Measurements from ENCODE around the gene MCUB. TPM values are rescaled to one million over a fixed set of nuclear protein-coding genes. Genes with fewer than 3 reads are reported as not detected.

MCUB gene
- total and polyA plus RNA-seq, 2 donors from 2014 or later, result 2.3 to 15.2 TPM

- no peaks in the 10 kb centered on the region for H3K4me1 ChIP-seq (ENCODE audit: control insufficient read depth in 2 of 3, insufficient read depth in 2 of 3, low read depth in 1 of 3, low read length in 3 of 3)
- H3K9me3 ChIP-seq (ENCODE audit: control insufficient read depth in 2 of 3, insufficient read depth in 1 of 3, low read length in 3 of 3), result no peaks in the 10 kb centered on the region
- FAIRE-seq (no peak), DNase-seq (no peak)
- intact Hi-C loops (cut with DNase I), result no loop called here
- H3K9ac ChIP-seq (ENCODE audit: low read length in 3 of 3), result no peak overlapping the region
- peaks cover 17 to 42% (median 25%) of the 10 kb centered on the region in 3 donors for H3K36me3 ChIP-seq (ENCODE audit: control insufficient read depth in 2 of 3, insufficient read depth in 3 of 3, low read length in 3 of 3)
- no peak overlapping the region for H3K4me3 ChIP-seq (ENCODE audit: low read length in 3 of 3)
- no peaks in the 10 kb centered on the region for H3K27me3 ChIP-seq (ENCODE audit: control insufficient read depth, insufficient read depth, low read length)
- no peak overlapping the region for H3K27ac ChIP-seq (ENCODE audit: low read depth in 2 of 2, low read length in 2 of 2)
- TF ChIP-seq, protein P1, sequence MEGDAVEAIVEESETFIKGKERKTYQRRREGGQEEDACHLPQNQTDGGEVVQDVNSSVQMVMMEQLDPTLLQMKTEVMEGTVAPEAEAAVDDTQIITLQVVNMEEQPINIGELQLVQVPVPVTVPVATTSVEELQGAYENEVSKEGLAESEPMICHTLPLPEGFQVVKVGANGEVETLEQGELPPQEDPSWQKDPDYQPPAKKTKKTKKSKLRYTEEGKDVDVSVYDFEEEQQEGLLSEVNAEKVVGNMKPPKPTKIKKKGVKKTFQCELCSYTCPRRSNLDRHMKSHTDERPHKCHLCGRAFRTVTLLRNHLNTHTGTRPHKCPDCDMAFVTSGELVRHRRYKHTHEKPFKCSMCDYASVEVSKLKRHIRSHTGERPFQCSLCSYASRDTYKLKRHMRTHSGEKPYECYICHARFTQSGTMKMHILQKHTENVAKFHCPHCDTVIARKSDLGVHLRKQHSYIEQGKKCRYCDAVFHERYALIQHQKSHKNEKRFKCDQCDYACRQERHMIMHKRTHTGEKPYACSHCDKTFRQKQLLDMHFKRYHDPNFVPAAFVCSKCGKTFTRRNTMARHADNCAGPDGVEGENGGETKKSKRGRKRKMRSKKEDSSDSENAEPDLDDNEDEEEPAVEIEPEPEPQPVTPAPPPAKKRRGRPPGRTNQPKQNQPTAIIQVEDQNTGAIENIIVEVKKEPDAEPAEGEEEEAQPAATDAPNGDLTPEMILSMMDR (IDR thresholded peaks at IDR 0.05; ENCODE audit: borderline replicate concordance, extremely low read depth, insufficient read depth), result no peak
These were observed 27.9 kb upstream of the MCUB start for GRCh38 chr4:109532182-109532581.

DNA sequence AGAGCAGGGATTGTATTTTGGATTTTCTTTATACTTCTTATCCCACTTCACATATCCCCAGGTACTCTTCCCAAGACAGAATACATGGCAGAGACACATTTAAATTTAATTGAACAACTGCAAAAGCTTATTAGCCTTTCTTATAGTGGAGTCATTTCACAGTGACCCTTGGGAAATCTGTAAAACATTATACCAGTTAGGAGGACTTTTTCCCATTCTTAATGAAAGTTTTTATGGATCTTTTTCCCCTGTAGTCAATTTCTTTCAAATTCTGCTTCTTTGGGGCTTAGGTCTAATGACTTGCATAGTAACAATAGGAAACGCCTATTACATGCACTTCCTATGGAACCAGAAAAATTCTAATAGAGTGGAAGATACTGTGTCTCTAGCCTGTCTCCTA, 14.6 kb upstream of the MCUB start:
- peaks cover 0 to 12% (median 8%) of the 10 kb centered on the region in 3 donors for H3K36me3 ChIP-seq (ENCODE audit: control insufficient read depth in 2 of 3, insufficient read depth in 3 of 3, low read length in 3 of 3)
- FAIRE-seq (no peak), DNase-seq (no peak)
- no peaks in the 10 kb centered on the region for H3K4me1 ChIP-seq (ENCODE audit: control insufficient read depth in 2 of 3, insufficient read depth in 2 of 3, low read depth in 1 of 3, low read length in 3 of 3)
- H3K27me3 ChIP-seq (ENCODE audit: control insufficient read depth, insufficient read depth, low read length), result no peaks in the 10 kb centered on the region
- intact Hi-C loops (cut with DNase I), result no loop called here
- no peaks in the 10 kb centered on the region for H3K9me3 ChIP-seq (ENCODE audit: control insufficient read depth in 2 of 3, insufficient read depth in 1 of 3, low read length in 3 of 3)
- no peak overlapping the region for H3K27ac ChIP-seq (ENCODE audit: low read depth in 2 of 2, low read length in 2 of 2)
- no peak overlapping the region for H3K9ac ChIP-seq (ENCODE audit: low read length in 3 of 3)
- TF ChIP-seq, protein P1 (IDR thresholded peaks at IDR 0.05; ENCODE audit: borderline replicate concordance, extremely low read depth, insufficient read depth), result no peak
- no peak overlapping the region for H3K4me3 ChIP-seq (ENCODE audit: low read length in 3 of 3)

DNA sequence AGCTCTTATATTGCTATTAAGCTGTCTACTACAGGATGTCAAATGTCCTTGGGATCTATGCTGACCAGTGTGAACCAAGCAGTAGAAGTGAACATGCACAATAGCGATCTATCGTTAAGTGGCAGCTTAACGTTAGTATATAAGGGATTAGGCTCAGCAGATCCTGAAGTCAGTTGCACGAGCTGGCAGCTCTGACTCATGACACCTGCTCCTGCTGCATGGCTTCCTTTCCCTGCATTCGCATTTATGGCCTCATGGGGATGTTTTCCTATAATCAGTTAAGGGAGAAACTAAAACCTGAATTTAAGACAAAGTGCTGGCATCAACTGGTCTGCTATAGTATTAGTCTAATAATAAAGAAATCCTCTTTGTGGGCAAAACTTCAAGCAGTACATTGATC, 12.7 kb upstream of the MCUB start:
- H3K27me3 ChIP-seq (ENCODE audit: control insufficient read depth, insufficient read depth, low read length), result no peaks in the 10 kb centered on the region
- DNase-seq, result no peak
- FAIRE-seq, result no peak
- TF ChIP-seq, protein P1 (IDR thresholded peaks at IDR 0.05; ENCODE audit: borderline replicate concordance, extremely low read depth, insufficient read depth), result no peak
- H3K9ac ChIP-seq (ENCODE audit: low read length in 3 of 3), result no peak overlapping the region
- no peaks in the 10 kb centered on the region for H3K4me1 ChIP-seq (ENCODE audit: control insufficient read depth in 2 of 3, insufficient read depth in 2 of 3, low read depth in 1 of 3, low read length in 3 of 3)
- H3K36me3 ChIP-seq (ENCODE audit: control insufficient read depth in 2 of 3, insufficient read depth in 3 of 3, low read length in 3 of 3), result peaks cover 0 to 8% (median 6%) of the 10 kb centered on the region in 3 donors
- no peaks in the 10 kb centered on the region for H3K9me3 ChIP-seq (ENCODE audit: control insufficient read depth in 2 of 3, insufficient read depth in 1 of 3, low read length in 3 of 3)
- intact Hi-C loops (cut with DNase I), result no loop called here
- H3K27ac ChIP-seq (ENCODE audit: low read depth in 2 of 2, low read length in 2 of 2), result no peak overlapping the region
- no peak overlapping the region for H3K4me3 ChIP-seq (ENCODE audit: low read length in 3 of 3)

DNA sequence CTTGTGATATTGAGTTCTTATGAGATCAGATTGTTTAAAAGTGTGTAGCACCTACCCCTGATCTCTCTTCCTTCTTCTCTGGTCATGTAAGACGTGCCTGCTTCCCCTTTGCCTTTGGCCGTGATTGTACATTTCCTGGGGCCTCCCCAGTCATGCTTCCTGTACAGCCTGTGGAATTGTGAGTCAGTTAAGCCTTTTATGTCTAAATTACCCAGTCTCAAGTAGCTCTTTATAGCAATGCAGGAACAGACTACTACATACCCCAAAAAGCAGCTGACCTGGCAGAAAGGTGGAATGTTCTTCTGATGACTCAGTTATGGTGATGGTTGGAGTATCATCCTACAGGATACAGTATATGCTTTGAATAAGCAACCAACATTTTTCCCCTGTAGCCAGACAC, 11.4 kb upstream of the MCUB start:
- TF ChIP-seq, protein P1 (IDR thresholded peaks at IDR 0.05; ENCODE audit: borderline replicate concordance, extremely low read depth, insufficient read depth), result no peak
- Histone ChIP-seq H3K36me3 (ENCODE audit: control insufficient read depth in 2 of 3, insufficient read depth in 3 of 3, low read length in 3 of 3) (peaks cover 0 to 8% (median 1%) of the 10 kb centered on the region in 3 donors), H3K9me3 (ENCODE audit: control insufficient read depth in 2 of 3, insufficient read depth in 1 of 3, low read length in 3 of 3) (no peaks in the 10 kb centered on the region), H3K9ac (ENCODE audit: low read length in 3 of 3) (no peak overlapping the region), H3K4me1 (ENCODE audit: control insufficient read depth in 2 of 3, insufficient read depth in 2 of 3, low read depth in 1 of 3, low read length in 3 of 3) (no peaks in the 10 kb centered on the region), H3K27me3 (ENCODE audit: control insufficient read depth, insufficient read depth, low read length) (no peaks in the 10 kb centered on the region), H3K27ac (ENCODE audit: low read depth in 2 of 2, low read length in 2 of 2) (no peak overlapping the region), H3K4me3 (ENCODE audit: low read length in 3 of 3) (no peak overlapping the region)
- FAIRE-seq (no peak), DNase-seq (no peak)
- intact Hi-C loops (cut with DNase I), result no loop called here
